NCI-H2081 treated with DMSO at 0.1 percent for 48 hours (cell line): ENCODE data around the gene RGS1.

Experiments
- DNase-seq: peaks from one replicate; lab custom pipeline; 2025; lab: John Stamatoyannopoulos, UW

RGS1 gene

DNA sequence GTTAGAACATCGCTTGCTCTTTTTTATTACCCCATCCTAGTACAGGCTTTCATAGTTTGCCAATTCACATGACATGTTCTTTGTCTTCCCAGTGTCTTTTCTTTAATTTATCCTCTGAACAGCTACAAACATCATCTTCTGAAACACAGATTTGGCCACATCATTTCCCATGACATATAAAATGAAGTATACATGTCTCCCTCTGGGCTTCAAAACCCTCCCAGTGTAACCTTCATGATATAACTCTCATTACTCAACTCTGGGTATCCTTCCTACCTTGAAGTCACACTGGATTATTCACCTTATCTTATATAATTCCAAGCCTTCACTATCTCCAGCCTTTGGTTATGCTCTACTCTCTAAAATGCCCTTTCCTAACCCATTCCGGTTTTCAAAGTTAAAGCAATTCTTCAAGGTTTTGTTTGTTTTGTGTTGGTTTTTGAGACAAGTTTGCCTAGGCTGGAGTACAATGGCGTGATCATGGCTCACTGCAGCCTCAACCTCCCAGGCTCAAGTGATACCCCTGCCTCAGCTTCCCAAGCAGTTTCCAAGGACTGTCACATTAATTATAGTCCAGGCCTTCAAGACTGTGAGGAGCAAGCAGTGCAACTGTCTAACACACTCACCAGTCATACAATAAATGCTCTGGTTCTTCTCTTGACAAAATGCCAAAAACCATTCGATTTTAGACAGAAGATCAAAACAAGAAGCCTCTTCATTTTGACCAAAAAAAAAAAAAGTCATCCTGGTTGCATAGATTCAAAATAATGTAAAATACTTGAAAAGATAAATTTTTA, 5.8 kb downstream of the RGS1 start:
- DNase-seq: no peak

DNA sequence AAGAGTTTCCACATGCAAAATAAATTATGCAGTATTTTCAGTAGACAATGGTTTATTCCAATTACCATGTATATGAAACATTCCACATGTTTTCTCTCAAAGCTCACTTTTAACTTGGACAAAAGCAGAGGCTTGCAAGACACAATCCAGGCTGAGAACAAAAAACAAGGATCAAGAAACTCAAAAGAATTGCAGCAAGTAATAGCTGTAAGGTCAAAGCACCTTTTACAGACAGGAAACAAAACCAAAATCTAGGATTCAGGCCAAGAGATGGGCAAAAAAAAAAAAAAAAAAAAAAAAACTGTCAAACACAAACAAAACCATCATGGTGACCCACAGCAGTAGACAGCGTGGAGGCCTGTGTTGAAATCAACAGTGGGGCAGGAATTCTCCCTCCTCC, 9.3 kb downstream of the RGS1 start:
- DNase-seq: no peak

DNA sequence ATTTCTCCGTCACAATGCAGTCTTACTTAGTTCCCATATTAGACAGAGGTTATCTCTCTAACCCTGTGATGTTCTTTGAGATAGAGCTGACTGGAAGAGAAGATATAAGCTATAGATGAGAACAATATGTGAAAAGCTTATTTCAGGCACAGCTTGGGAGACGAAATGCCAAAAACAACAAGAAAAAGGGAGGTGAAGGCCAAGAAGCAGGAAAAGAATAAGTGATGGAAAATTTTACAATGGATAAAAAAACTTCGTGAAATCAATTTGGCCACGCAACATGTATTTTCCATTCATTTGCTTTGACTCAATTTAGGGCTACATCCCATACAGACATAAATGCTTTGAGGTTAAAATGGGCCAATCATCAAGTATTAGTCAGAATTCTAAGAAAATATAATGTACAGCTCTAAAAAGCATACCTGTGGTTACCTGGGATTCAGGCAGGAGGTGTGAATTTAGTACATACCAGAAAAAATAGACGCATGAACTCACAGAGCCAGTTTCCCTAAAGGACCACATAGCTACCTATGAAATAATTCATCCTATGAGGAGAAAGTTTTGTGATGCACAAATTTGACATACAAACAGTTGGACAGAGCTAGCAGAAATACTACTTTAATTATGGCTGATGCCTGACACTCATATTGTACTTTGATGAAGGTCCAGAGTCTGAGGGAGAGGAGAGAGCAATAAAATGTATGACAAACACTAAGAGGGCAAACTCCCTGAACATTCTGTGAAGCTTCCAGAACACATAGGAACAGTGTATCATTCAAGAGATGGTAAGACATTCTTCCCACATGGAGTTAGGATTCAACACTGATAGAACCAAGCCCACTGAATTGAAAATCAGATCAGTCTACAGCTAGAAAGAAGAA, 12.1 kb downstream of the RGS1 start:
- DNase-seq: no peak

GRCh38 chr1:192588546-192588945, 13.0 kb downstream of the RGS1 start:
- no peak for DNase-seq

DNA sequence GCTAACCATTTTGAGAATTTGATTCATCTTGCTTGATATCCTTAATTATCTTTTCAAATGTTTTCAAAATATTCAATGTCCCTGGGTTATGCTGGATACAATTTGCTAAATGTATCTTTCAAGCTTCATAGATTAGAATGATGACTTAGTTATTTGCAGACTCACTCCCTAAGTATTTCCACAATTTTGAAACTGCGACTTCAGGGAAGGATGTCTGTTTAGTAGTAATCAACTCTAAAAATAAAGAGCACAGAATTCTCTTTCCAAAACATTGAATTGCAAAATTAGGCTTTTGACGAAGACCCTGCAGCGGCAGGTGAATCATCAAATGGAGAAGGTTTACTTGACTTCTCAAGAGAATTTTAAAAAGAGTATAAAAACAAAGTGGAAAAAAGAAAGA, 14.2 kb downstream of the RGS1 start:
- no peak for DNase-seq

DNA sequence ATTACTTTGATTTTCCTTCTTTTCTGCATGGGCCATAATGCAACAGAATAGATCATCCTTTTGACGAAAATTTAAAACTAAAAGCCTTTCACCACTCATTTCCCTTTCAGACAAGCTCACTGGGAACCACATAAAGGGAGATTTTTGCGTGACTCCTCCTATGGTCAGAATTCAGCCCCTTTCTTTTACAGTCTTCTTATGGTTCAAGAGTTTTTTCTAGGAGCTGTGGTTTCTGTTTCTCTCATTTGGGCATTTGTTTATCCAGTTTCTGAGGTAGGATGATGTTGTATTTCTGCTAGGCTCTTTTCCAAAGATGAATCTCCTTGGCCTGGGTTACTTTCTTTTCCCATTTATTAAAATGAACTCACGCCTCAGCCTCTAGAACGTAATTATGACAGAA, 16.9 kb downstream of the RGS1 start:
- DNase-seq: no peak

DNA sequence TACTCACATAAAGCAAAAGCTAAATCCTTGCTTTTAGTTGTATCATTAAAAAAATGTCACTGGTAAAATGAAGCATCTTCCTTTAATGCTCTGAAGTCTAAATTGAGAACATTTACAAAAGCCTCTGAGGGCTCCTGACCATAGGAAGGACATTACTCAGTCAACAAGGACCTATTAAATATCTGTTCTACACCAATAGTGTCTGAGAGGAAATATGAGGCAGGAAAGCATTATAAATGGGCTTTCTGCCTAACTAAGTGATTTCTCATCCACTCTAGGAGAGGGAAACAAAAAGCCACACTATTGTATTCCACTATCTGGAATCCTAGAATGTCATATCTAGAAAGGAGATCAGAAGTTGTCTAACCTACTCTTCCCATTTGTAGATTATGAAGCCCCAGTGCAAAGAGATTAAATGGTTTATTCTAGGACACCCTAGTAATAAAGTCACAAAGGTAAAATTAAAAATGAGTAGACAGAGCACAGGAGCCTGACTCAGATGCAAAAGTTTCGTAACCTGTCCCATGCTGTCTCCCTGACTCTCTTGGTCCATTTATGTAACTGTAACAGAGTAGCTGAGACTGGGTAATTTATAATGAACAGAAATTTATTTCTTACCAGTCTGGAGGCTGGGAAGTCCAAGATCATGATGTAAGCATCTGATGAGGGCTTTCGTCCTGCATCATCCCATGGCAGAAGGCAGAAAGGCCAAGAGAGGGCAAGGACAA, 17.6 kb downstream of the RGS1 start:
- no peak for DNase-seq

DNA sequence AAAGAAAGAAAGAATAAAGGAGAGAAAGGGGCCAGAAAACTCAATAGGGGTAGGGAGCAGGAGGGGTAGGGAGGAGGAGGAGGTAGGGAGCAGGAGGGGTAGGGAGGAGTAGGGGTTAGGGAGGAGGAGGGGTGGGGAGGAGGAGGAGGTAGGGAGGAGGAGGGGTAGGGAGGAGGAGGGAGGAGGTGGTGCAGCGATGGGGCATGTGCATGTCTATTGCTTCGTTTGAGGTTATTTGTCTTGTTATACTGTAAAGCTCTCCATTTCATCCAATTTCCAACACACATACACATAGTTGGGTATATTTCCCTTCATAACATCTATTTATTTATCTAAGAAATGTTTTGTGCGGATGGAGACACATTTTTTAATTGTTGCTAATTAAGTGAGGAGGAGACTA, 19.7 kb downstream of the RGS1 start:
- no peak for DNase-seq

- DNase-seq: no peak
Observed at GRCh38 chr1:192598589-192598988, 23.0 kb downstream of the RGS1 start.

DNA sequence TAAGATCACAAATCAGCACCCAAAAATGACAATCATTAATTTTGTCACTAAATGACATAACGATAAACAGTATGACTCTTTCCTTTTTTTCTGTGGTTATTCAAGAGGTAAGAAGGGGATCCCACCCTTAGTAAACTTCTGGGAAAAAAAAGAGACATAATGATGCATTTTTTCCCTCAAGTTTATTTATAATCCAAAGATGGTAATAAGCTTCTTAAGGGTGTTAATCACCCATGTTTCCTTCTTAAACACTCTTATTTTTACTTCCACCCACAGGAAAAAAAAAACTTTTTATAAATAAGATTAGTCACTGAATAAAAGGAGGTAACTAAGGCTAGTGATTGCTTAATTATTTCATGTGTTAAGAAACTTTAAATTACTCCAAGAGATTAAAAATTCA, 24.7 kb downstream of the RGS1 start:
- no peak for DNase-seq

GRCh38 chr1:192601143-192601542, 25.6 kb downstream of the RGS1 start:
- no peak for DNase-seq

DNA sequence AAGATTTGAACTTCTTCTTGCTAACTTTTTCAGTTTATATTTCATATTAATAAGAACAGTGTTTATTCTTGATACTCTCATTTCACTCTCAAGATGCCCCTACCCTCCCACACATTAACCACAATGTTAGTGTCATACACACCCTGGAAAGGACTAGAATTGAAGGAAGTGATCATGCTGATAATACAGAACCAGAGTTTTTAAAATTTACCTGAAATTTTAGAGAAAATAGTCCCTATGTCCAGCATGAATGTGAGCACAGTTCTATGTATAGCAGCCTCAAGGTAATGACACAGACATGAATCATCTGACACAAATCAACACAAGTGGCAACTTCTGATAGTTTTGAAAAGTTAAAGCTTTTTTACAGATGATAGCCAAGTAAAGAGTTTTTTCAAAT, 26.0 kb downstream of the RGS1 start:
- no peak for DNase-seq

DNA sequence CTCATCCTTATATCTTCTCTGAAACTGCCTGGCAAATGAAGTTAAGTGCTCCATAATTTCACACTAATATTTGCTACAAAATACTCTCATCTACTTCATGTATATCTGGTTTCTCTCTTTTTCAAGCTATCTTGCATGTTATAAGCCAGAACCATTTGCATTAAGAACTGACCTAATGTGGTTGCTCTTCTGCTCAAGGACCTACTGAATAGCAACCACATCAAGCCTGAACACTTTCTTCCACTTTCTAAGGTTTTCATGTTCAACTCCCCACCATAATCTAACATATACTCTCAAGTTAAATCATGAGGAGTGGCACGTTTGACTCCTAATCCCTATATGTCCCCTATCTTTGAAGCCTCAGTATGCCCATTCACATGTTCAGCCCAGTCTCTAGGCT, 27.2 kb downstream of the RGS1 start:
- no peak for DNase-seq

GRCh38 chr1:192603218-192603787, 27.7 kb downstream of the RGS1 start:
- DNase-seq: no peak

GRCh38 chr1:192604979-192605620, 29.5 kb downstream of the RGS1 start:
- DNase-seq: no peak

DNA sequence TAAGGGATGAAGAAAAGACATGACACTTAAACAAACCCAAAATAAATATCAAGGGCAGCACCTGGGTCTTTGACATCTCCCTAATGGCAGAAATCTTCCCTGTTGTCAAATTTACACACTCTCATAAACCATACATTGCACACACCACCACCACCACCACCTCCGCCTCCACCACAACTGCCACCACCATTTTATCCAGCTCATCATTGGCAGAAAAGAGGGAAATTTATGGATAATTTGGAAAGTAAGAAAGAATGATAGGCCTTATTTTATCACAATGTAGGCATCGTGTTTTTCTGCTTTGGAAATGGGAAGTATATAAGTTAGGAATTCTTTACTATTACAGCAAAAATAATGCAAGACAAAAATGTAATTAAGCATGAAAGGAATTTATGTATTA, 33.1 kb downstream of the RGS1 start:
- DNase-seq: no peak

DNA sequence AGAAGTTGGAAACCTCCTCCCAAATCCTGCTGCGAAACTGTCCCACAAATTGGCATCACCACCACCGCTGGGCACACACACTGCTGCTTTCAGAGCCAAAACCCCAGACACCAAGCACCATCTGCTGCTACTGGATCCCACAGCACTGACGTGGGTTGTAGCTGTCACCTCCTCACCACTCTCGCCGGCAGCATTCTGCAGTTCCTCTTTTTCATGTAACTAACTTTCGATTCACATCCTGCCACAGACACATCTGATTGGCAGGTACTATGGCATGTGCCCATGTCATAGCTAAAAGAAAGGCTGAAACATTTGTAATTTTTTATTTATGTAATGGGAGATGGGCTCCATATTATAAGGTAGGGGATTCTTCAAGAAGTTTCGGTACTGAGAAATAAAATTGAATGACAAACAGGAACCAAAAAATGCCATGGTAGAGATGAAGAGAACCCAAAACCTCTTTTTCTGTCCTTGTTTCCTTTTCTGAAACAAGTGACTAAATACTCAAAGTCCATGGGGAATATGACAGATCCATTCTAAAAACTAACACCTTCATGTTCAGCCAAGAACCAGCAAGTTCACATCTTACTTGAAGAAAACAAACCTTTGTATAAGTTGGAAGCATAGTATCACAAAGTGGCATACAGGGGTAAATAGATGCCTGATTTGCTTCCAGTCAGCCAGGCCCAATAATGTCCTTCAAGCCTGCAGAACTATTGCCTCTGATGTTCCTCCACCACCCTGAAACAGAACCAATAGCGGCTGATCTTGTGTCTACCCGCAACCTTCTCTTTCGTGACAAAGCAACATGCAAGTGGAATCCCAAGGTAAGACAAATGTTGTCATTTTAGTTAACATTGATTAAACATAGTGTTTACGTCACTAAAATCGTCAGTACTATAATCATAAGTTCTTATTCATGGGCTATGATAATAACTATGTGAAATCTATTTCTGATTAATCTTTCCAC, 33.8 kb downstream of the RGS1 start:
- no peak for DNase-seq

DNA sequence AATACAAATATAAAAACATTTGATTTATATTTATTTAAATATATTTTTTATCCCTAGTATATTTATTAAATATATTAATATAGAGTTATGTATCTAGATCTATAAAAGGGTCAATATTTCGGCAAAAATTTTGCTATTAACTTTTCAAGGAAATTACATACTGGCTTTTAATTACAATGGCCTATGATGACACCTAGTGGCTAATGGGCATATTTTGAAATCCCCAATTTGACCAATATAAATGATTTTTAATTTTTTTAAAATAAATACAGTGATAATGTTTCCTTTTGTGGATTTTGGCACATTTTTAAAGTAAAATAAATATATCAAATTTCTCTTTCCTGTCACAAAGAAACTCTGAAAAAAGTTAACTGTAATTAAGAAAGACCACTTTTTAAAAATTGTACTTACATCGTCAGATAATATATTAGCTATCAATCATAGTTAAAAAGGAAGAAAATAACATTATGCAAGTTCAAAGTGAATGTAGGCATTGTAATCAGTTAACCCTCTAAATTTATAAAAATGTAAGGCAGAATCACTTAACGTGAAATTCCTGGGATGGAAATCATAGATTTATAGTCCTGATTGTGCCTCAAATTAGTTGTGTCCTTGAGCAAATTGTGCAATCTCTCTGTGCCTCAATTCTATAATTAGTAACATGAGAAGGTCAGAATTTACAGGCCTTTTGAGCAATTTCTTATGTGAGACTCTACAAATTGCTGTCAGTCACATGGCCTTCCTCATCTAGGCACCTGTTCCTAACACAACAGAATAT, 34.7 kb downstream of the RGS1 start:
- DNase-seq: no peak

DNA sequence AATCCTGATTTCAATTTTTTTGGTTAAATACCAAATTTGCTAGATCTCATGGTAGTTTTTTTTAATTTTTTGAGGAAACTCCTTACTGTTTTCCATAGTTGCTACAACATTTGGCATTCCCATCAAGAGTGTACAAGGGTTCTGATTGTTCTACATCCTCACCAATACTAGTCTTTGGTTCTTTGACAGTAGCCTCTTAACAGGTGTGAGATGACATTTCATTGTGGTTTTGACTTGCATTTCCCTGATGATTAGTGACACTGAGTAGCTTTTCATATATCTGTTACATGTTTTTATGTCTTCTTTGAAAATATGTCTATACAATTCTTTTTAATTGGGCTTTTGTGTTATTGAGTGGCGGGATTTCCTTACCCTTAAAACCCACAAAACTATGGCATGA, 39.5 kb downstream of the RGS1 start:
- DNase-seq: no peak
